HepG2 (cell line): ENCODE data around the gene CCDC154. TPM values are rescaled to one million over a fixed set of nuclear protein-coding genes. Genes with fewer than 3 reads are reported as not detected.

Experiments
- CREM ChIP-seq, 2 experiments: sonication (generic) in 1 of 2; formaldehyde crosslinking in 1 of 2; IDR thresholded peaks; 2 replicates each; pipeline versions ENCODE4 v1.4.0 to v1.6.1; 2016 to 2020; ENCODE audit warnings: antibody characterized with exemption in 1 of 2, mild to moderate bottlenecking in 1 of 2, missing genetic modification reagents in 1 of 2
- MAZ ChIP-seq, 2 experiments: sonication (generic) in 1 of 2; formaldehyde crosslinking in 1 of 2; IDR thresholded peaks; 2 replicates each; pipeline versions ENCODE4 v1.5.0 to v1.6.1; 2012 to 2020; ENCODE audit warnings: low read depth in 2 of 2, mild to moderate bottlenecking in 2 of 2, borderline replicate concordance in 1 of 2, improper control_type of control experiment in 1 of 2, low read length in 1 of 2, missing genetic modification reagents in 1 of 2, moderate library complexity in 1 of 2
- NR2F1 ChIP-seq, 2 experiments: fragments of 450-650 bp in 1 of 2; formaldehyde crosslinking in 1 of 2; IDR thresholded peaks; 2 replicates each; pipeline versions ENCODE4 v1.5.0 to v1.6.1; 2016 to 2020; ENCODE audit warnings: mild to moderate bottlenecking in 1 of 2, missing compliant biosample characterization in 1 of 2, missing genetic modification reagents in 1 of 2, moderate library complexity in 1 of 2
- POLR2A ChIP-seq, 2 experiments: IDR thresholded peaks; 2 replicates each; pipeline ENCODE4 v1.6.1; 2011; ENCODE audit warnings: low read depth in 2 of 2, low read length in 2 of 2, mild to moderate bottlenecking in 1 of 2, moderate library complexity in 1 of 2; ENCODE audit not compliant: insufficient read depth in 1 of 2
- RXRB ChIP-seq: IDR thresholded peaks from 2 replicates; pipeline ENCODE4 v1.6.1; 2016; ENCODE audit warnings: borderline replicate concordance, missing genetic modification reagents, missing compliant biosample characterization
- SALL1 ChIP-seq: sonication (generic); formaldehyde crosslinking; IDR thresholded peaks from 2 replicates; pipeline ENCODE4 v1.8.0; 2022; ENCODE audit warnings: mild to moderate bottlenecking, missing genetic modification reagents
- SALL2 ChIP-seq: sonication (generic); formaldehyde crosslinking; IDR thresholded peaks from 2 replicates; pipeline ENCODE4 v1.8.1; 2023; ENCODE audit warnings: mild to moderate bottlenecking, missing genetic modification reagents, inconsistent platforms
- SRSF4 ChIP-seq: fragments of 200-400 bp; formaldehyde crosslinking; IDR thresholded peaks from one replicate; pipeline ENCODE4 v1.6.1; 2018; ENCODE audit warnings: mild to moderate bottlenecking, low read depth, low read length, moderate library complexity; ENCODE audit not compliant: poor library complexity, severe bottlenecking
- YY1 ChIP-seq: IDR thresholded peaks from 2 replicates; pipeline ENCODE4 v1.6.1; 2011; ENCODE audit warnings: low read length, low read depth, moderate library complexity, mild to moderate bottlenecking; ENCODE audit not compliant: insufficient read depth, insufficient replicate concordance
- ZBTB42 ChIP-seq: sonication (generic); formaldehyde crosslinking; IDR thresholded peaks from 2 replicates; pipeline ENCODE4 v1.5.0; 2020; ENCODE audit warnings: mild to moderate bottlenecking, missing genetic modification reagents
- polyA plus RNA-seq, 8 experiments: library from polyadenylated mRNA; depleted of rRNA in 3 of 8; stranded (reverse) in 7 of 8; unstranded in 1 of 8; fragments of >200 nt; fragmentation: Illumina TruSeq in 4 of 8; extraction: Trizol in 4 of 8; gene quantifications; 2 replicates each; pipeline versions ENCODE4 v1.2.1 to v1.2.3, GENCODE V29; 2011 to 2016; ENCODE audit warnings: low read depth in 4 of 8, missing spikeins in 1 of 8, mixed read lengths in 1 of 8; ENCODE audit not compliant: insufficient read depth in 1 of 8
- total RNA-seq, 5 experiments: library from RNA; depleted of rRNA; stranded (reverse); fragments of >200 nt; fragmentation: Illumina TruSeq; extraction: Trizol; gene quantifications; 2 replicates each; pipeline ENCODE4 v1.2.3, GENCODE V29; 2016; ENCODE audit warnings: low read depth in 1 of 5
- TF ChIP-seq, protein P1 (sequence below): sonication (generic); formaldehyde crosslinking; conservative IDR thresholded peaks from 2 replicates; pipeline ENCODE4 v1.4.0; 2020; ENCODE audit warnings: missing genetic modification reagents
- TF ChIP-seq, protein P2 (sequence below): sonication (generic); formaldehyde crosslinking; IDR thresholded peaks from 2 replicates; pipeline ENCODE4 v1.4.0; 2020; ENCODE audit warnings: missing genetic modification reagents, borderline replicate concordance
- TF ChIP-seq, protein P3 (sequence below): IDR thresholded peaks from 2 replicates; pipeline ENCODE4 v1.6.1; 2016; ENCODE audit warnings: low read depth, borderline replicate concordance
- TF ChIP-seq, protein P4 (sequence below): IDR thresholded peaks from 2 replicates; pipeline ENCODE4 v1.6.1; 2016; ENCODE audit warnings: mild to moderate bottlenecking
- TF ChIP-seq, protein P5 (sequence below): sonication (generic); formaldehyde crosslinking; IDR thresholded peaks from 2 replicates; pipeline ENCODE4 v1.4.0; 2020; ENCODE audit warnings: missing genetic modification reagents

Gene CCDC154
- total and polyA plus RNA-seq, 2 of the 13 experiments (the other 11 are each of a cell fraction or from before 2014, with no cell fraction given) = 0.92 to 1.5 TPM

DNA sequence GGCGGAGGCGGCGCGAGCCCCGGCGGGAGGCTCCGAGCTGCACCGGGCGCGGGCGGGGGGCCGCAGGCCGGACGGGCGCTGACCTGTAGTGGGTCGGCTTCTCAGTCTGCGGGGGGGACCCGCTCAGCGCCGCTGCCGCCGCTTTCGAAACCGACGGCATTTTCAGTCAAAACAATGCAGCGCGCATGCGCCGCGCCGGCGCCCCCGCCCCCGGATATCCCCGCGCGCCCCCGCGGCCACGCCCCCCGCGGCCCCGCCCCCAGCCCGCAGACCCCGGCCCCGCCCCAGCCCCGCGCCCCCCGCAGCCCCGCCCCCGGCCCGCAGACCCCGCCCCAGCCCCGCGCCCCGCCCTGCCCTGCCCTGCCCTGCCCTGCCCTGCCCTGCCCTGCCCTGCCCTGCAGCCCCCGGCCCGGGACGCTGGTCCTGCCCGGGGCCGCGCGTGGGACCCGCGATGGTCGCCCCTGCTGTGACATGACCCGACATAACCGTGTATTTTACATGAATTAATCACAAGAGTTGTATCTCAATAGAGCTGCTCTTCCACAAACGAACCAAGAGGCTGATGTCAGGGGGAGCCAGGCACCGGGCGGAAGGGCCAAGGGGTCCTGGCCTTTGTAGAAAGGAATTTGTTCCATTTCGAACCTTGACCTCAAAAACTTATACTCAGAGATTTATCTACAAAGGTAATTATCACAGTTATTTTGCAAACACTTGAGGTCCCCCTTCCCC, 29.7 kb downstream of the CCDC154 start, which contains the start of gene UNKL (continued):
- TF ChIP-seq, protein P1, sequence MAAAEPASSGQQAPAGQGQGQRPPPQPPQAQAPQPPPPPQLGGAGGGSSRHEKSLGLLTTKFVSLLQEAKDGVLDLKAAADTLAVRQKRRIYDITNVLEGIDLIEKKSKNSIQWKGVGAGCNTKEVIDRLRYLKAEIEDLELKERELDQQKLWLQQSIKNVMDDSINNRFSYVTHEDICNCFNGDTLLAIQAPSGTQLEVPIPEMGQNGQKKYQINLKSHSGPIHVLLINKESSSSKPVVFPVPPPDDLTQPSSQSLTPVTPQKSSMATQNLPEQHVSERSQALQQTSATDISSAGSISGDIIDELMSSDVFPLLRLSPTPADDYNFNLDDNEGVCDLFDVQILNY (CRISPR knock-in tag) = no peak
- TF ChIP-seq RXRB (CRISPR knock-in tag) (peak; percentile 32; the same call in 1 of the 2 replicates), MAZ (IDR thresholded peaks at IDR 0.05; ENCODE audit: borderline replicate concordance, low read depth, low read length) (peak; percentile 43; the same call in 1 of the 2 replicates), MAZ (CRISPR knock-in tag; IDR thresholded peaks at IDR 0.05; ENCODE audit: low read depth) (no peak), YY1 (peak; percentile 10), SALL2 (no peak), NR2F1 (CRISPR knock-in tag; IDR thresholded peaks at IDR 0.05) (peak in 1 of 2 experiments; percentile 30; a peak in 1 of 4 replicates), CREM (IDR thresholded peaks at IDR 0.05) (no peak), CREM (CRISPR knock-in tag; IDR thresholded peaks at IDR 0.05) (no peak), ZBTB42 (CRISPR knock-in tag) (no peak), POLR2A (IDR thresholded peaks at IDR 0.05; ENCODE audit: insufficient read depth in 1 of 2, low read depth in 2 of 2, low read length in 2 of 2) (0 out of 4 replicates have a peak, but pooled peaks of 1 of the 2 experiments have one; percentile 39), SALL1 (CRISPR knock-in tag) (0 out of 2 replicates have a peak, but pooled peaks have one; percentile 25), SRSF4 (no peak)
- TF ChIP-seq, protein P2, sequence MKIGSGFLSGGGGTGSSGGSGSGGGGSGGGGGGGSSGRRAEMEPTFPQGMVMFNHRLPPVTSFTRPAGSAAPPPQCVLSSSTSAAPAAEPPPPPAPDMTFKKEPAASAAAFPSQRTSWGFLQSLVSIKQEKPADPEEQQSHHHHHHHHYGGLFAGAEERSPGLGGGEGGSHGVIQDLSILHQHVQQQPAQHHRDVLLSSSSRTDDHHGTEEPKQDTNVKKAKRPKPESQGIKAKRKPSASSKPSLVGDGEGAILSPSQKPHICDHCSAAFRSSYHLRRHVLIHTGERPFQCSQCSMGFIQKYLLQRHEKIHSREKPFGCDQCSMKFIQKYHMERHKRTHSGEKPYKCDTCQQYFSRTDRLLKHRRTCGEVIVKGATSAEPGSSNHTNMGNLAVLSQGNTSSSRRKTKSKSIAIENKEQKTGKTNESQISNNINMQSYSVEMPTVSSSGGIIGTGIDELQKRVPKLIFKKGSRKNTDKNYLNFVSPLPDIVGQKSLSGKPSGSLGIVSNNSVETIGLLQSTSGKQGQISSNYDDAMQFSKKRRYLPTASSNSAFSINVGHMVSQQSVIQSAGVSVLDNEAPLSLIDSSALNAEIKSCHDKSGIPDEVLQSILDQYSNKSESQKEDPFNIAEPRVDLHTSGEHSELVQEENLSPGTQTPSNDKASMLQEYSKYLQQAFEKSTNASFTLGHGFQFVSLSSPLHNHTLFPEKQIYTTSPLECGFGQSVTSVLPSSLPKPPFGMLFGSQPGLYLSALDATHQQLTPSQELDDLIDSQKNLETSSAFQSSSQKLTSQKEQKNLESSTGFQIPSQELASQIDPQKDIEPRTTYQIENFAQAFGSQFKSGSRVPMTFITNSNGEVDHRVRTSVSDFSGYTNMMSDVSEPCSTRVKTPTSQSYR (CRISPR knock-in tag) = peak; percentile 36; the same call in 1 of the 2 replicates
- TF ChIP-seq, protein P3, sequence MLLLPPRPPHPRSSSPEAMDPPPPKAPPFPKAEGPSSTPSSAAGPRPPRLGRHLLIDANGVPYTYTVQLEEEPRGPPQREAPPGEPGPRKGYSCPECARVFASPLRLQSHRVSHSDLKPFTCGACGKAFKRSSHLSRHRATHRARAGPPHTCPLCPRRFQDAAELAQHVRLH (CRISPR knock-in tag) = 0 out of 2 replicates have a peak, but pooled peaks have one; percentile 25
- TF ChIP-seq, protein P4, sequence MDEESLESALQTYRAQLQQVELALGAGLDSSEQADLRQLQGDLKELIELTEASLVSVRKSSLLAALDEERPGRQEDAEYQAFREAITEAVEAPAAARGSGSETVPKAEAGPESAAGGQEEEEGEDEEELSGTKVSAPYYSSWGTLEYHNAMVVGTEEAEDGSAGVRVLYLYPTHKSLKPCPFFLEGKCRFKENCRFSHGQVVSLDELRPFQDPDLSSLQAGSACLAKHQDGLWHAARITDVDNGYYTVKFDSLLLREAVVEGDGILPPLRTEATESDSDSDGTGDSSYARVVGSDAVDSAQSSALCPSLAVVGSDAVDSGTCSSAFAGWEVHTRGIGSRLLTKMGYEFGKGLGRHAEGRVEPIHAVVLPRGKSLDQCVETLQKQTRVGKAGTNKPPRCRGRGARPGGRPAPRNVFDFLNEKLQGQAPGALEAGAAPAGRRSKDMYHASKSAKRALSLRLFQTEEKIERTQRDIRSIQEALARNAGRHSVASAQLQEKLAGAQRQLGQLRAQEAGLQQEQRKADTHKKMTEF (CRISPR knock-in tag) = 0 out of 2 replicates have a peak, but pooled peaks have one; percentile 17
- TF ChIP-seq, protein P5, sequence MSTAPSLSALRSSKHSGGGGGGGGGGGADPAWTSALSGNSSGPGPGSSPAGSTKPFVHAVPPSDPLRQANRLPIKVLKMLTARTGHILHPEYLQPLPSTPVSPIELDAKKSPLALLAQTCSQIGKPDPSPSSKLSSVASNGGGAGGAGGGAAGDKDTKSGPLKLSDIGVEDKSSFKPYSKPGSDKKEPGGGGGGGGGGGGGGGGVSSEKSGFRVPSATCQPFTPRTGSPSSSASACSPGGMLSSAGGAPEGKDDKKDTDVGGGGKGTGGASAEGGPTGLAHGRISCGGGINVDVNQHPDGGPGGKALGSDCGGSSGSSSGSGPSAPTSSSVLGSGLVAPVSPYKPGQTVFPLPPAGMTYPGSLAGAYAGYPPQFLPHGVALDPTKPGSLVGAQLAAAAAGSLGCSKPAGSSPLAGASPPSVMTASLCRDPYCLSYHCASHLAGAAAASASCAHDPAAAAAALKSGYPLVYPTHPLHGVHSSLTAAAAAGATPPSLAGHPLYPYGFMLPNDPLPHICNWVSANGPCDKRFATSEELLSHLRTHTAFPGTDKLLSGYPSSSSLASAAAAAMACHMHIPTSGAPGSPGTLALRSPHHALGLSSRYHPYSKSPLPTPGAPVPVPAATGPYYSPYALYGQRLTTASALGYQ (CRISPR knock-in tag) = peak; percentile 40; the same call in 1 of the 2 replicates
